Measurements from ENCODE around the gene OSCAR.

- TF ChIP-seq POLR2A (IDR thresholded peaks at IDR 0.05) (no peak), CTCF (IDR thresholded peaks at IDR 0.05) (no peak)
Measured at GRCh38 chr19:54133957-54134590, 33.5 kb upstream of the OSCAR start.

All from lower leg skin (tissue), 3 donors.